GM21528 (cell line): Measurements from ENCODE around the gene VRK1.
"Not testable (repeated sequence)": the region's sequence is repeated elsewhere in the genome, so short reads cannot be mapped to it uniquely, and the experiment has no call there.

Source experiments
- ATAC-seq: cut with Tn5 transposase; IDR thresholded peaks from one replicate; pipeline ENCODE4 v1.9.1; 2021; ENCODE audit warnings: mild to moderate bottlenecking, moderate library complexity; ENCODE audit not compliant: unreplicated experiment, low FRiP score

Gene VRK1, protein sequence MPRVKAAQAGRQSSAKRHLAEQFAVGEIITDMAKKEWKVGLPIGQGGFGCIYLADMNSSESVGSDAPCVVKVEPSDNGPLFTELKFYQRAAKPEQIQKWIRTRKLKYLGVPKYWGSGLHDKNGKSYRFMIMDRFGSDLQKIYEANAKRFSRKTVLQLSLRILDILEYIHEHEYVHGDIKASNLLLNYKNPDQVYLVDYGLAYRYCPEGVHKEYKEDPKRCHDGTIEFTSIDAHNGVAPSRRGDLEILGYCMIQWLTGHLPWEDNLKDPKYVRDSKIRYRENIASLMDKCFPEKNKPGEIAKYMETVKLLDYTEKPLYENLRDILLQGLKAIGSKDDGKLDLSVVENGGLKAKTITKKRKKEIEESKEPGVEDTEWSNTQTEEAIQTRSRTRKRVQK

DNA sequence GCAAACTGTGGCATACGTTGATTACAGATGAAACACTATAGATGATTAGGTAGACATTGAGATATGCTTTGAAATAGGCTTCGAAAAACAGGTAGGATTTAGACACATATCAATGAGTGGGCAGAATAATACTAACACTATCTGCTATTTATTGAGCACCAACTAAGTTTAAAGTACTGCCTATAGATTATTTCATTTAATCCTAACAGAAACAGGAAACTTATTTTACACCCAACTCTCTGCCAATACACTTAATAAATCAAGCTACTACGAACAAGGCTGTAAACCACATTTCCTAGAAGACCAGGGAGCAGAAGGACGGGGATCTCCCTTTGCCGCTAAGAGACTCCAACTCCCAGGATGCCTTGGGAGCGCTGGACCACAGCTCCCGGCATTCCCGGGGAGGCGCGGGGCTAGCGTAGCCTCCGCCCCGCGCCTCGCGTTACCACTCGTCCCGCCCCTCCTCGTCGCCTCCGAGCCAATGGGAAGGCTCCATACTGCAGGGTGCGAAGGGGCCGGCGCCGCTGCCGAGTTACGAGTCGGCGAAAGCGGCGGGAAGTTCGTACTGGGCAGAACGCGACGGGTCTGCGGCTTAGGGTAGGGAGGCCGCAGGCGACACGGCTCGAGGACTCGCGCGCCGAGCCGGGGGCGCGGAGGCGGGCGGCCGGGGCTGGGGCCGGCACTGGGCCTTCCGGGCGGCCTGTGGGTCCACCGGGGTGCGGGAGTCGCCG, at the start of gene VRK1:
VRK1 (plus strand) TSS at position 532 of the 731 bp plus-strand sequence. CDS start 36,090 bp downstream, outside the sequence.
- ATAC-seq = peak; percentile 96

DNA sequence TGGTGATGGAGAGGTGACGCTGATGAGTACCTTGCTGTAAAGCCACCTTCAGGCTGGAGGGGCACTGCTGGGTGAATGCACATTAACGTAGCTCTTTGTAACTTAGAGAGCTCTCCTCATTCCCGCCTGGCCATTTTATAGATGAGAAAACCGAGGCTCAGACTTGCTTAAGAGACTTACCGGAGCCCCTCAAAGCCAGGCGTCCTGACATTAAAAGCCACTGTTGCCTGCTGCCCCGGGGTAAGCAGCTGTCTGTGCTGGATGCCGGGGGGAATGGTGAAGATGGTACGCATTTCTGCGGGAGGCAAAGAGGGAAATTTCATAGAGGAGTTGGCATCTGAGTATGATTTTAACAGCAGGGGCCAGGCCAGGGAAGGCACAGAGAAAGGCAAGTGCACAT, 49.6 kb upstream of the VRK1 start:
- ATAC-seq = no peak

DNA sequence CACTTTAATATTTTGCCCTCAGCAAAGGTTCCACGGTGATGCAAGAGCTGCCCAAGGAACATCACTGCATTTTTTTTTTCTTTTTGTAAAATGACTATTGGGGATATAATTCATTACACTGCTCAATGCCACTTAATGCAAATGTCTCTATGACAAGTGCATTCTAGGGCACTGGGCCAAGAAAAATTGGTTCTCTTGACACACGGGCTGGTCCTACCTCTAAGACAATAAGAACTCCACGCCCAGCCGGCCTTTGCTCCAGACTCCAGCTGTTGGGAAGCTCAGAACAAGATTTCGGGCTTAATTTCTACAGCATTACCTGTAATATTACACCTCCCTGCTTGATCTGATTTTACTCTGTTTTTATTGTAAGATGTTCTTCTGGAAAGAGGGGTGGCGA, 48.8 kb upstream of the VRK1 start:
- ATAC-seq = no peak

DNA sequence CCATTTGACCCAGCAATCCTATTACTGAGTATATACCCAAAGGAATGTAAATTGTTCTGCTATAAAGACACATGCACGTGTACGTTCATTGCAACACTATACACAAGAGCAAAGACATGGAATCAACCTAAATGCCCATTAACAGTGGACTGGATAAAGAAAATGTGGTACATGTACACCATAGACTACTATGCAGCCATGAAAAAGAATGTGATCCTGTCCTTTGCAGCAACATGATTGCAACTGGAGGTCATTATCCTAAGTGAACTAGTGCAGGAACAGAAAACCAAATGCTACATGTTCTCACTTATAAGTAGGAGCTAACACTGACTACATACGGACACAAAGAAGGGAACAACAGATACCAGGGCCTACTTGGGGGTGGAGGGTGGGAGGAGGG, 45.7 kb upstream of the VRK1 start:
- ATAC-seq = no peak

DNA sequence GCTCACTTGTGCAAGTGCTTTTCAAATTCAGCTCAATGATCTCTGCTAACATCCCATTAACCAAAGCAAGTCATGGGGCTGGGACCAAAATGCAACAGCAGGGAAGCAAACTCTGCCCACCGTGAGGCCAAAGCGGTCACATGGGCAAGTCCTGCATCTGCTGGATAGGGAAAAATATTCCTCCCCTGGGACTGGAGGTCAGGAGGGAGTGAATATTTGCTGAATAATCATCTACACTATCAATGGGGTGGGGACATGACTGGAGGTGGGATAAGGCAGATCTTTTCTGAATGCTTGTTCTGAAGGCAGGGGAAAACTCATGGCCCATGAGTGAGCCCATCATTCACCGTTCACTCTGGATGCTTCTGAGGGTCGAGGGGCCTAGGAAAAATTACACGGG, 45.1 kb upstream of the VRK1 start:
- no peak for ATAC-seq

DNA sequence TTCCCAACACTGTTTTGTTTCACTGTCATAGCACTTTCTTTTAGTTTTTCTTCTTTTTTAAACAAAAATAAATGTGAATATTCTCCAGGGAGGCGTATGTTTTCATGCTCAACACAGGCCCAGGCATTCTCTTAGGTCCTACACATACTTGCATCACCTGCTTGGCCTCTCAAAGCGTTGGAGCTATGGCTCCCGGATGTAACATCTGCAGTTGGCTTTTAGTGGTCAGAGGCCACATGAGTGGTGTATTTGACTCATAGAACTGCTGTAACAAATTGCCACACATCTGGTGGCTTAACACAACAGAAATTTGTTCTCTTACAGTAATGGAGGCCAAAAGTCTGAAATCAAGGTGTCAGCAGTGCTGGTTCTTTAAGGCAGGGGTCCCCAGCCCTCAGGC, 44.6 kb upstream of the VRK1 start:
- no peak for ATAC-seq

DNA sequence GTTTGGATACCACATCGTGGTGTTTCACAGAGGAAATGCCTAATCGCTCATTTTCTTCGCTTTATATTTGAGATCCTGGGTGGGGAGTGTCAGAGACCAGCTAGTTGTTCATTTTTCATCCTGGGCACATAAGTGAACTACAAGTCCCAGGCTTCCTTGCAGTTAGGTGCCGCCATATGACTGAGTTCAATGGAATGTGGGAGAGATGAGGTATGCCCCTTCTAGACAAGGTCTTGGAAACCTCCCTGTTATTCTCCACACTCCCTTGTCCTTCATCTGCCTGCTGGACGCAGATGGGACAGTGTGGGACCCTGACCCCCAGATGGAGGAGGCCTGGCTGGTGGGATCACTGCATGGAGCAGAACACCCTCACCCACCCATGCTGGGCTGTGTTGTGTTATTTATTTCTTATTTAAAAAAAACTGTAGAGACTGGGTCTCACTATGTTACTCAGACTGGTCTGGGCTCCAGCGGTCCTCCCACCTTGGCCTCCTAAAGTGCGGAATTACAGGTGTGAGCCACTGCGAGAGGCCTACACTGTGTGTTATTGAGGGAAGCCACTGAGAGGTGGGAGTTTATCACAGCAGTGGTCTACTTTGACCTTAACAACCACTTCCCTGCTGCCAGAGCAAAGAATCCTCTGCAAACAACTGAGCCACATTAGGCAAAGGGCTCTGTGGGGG, 42.9 kb upstream of the VRK1 start:
- no peak for ATAC-seq

DNA sequence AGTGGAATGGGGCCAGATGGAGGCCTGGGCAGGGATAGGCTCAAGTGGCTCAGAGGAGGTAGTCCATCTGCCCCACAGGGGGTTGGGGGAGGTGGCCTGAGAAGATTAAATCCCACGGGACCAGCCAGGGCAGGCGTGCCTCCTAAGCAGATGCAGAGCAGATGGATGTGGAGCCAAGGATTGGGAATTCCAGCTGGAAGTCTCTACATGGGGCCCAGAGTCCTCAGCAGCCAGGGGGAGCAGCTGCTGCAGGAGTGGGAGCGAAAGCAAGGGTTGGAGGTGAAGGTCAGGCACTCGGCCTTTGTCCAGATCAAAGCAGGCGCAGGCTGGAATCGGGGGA, 42.4 kb upstream of the VRK1 start:
- ATAC-seq = no peak

DNA sequence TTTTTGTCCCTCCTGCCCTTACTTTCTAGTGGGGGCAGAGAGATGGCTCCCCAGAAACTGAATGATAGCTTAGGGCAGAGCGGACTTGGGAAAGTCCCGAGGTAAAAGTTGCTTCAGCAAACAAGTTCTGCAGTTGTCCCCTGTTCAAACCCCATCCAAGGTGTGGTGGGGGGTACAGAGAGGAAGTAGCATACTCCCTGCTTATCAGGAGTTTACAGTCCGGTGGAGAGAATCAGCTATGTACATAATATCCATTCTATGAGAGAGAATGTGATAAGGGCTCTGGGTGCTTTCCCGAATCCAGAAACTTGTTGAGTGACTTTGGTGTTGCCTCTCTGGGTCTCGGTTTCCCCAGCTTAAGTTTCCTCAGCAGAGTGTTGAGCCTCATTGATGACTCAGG, 40.4 kb upstream of the VRK1 start:
- ATAC-seq = no peak

DNA sequence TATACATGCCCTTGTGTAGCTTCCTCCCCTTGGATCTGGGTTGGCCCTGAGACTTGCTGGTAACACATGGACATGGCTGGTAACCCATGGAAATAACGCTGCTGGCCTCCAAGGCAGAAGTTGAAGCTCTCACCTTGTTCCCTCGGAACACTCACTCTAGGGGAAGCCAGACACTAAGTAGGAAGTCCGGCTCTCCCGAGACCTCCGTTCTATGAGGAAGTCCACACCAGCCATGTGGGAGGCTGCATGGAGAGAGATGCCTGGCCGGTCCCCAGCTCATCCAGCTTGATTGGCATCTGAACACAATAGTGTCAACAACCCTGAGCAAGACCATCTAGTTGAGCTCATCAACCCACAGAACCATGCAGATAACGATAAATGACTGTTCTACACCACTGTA, 39.7 kb upstream of the VRK1 start:
- ATAC-seq = no peak

DNA sequence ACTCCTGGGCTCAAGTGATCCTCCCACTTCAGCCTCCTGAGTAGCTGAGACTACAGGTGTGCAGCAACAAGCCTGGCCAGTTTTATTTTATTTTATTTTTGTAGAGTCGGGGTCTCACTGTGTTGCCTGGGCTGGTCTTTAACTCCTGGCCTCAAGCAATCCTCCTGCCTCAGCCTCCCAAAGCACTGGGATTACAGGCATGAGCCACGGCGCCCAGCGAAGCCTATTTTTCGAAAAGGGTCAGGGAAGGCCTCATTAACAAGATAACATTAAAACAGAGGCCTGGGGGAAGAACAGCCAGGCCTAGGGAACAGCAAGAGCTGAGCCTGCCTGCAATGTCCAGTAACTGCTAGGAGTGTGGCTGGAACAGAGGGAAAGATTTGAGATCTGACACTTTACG, 36.1 kb upstream of the VRK1 start:
- ATAC-seq = no peak

DNA sequence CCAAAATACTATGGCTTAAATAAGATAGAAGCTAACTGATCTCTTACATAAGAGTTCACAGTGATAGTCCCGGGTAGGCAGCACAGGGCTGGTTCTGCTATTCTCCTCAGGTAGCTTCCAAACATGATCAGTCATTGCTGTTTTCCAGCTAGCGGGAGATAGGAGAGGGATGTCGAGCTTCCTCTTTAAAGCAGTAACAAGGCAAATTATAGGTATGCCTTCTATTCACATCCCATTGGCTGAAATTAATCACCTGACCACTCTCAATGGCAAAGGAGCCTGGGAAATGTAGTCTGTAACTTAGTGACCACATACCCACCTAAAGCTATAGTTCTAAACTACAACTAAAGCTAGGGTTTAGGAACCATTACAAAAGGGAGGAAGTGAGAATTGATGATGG, 34.5 kb upstream of the VRK1 start:
- peak; percentile 95 for ATAC-seq

DNA sequence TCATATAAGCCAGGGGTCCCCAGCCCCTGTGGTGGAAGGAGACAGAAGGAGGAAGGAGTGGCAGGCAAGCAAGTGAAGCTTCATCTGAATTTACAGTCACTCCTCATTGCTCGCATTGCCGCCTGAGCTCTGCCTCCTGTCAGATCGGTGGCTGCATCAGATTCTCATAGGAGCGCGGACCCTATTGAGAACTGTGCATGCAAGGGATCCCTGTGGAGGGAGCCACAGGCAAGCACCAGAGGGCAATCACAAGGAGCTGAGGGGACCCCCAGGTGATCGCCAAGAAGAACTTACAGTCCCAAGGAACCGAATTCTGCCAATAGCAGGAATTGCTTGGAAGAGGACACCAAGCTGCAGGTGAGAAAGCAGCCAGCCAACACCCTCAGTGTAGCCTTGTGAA, 33.2 kb upstream of the VRK1 start:
- no peak for ATAC-seq

DNA sequence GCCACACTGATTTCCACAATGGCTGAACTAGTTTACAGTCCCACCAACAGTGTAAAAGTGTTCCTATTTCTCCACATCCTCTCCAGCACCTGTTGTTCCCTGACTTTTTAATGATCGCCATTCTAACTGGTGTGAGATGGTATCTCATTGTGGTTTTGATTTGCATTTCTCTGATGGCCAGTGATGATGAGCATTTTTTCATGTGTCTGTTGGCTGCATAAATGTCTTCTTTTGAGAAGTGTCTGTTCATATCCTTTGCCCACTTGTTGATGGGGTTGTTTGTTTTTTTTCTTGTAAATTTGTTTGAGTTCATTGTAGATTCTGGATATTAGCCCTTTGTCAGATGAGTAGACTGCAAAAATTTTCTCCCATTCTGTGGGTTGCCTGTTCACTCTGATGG, 32.0 kb upstream of the VRK1 start:
- ATAC-seq = not testable (repeated sequence)

DNA sequence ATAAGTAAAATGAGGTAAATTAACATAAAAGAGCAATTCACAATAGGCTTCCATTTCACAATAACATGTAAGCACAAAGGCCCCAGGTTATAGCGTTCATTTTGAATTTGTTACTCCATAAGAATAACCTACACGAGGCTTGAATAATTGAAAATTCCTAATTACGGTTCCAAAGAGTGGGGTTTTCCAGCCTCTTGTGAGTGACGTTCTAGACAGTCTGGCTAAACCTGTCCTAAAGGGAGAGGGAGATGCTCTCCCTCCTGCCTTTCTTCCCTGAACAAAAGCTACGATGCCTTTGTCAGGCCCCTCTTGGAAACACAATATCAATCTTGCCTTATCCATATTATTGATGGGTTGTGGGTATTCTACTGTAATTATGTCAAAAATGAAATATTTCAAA, 24.3 kb upstream of the VRK1 start:
- ATAC-seq = no peak

DNA sequence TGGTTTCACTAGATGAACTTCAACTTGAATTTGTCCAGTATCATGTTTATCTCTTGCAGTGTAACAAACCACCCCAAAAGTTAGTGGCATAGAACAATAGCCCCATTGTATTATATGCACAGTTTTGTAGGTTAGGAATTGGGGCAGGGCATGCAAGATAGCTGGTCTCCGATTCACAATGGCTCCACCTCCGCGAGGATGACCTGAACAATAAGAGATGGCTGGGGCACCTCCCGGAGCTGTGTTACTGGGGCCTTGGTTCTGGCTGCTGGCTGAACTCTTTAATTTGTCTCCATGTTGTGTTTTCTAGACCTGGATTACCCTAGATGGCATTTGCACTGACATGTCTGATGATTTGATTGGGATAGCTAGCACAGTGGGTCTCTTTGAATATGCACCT, 20.4 kb upstream of the VRK1 start:
- no peak for ATAC-seq

DNA sequence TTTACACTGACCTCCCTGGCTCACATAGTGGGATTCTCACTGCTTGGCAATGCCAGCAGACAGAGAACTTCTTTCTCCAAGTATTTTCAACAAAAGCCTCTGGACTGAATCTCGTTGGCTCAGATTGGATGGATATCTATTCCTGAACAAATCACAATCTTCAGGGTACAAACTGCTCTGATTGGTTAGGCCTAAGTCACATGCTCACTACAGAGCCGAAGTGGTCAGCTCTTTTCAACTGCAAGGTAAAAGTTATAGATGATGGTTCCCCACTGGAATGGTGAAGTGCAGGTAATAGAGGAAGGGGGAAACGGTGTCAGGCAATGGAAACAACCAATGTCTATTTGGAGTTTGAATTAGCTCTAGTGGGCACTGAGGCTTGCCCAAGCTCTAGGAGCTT, 16.7 kb upstream of the VRK1 start:
- no peak for ATAC-seq

DNA sequence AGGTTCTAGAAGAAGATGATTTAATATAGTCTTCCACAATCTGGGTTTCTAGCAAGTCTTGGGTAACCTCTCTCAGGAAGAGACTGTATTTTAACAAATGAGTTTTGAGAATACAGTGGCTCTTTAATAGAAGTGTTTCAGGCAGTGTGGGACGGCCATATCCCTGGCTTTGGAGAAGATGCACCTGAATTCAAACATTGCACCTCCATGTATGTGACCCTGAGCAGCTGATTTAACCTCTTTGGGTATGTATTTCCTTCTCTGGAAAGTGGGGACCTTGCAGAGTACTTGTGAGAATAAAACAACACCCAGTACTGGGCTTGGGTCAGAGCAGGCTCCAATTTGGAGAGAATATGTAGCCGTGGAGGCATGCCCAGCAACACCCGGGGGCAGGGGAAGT, 15.8 kb upstream of the VRK1 start:
- ATAC-seq = no peak

DNA sequence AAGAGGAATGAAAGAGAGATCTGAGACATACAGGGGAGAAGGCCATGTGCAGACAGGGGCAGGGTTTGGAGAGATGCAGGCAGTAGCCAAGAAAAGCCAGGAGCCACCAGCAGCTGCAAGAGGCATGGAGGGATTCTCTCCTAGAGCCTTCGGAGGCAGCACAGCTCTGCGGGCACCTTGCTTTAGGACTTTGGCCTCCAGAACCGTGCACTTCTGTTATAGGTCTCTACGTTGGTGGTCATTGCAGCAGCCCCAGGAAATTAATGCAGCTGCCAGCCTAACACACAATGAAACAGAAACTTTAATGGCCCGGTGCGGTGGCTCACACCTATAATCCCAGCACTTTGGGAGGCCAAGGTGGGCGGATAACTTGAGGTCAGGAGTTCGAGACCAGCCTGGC, 14.7 kb upstream of the VRK1 start:
- no peak for ATAC-seq

DNA sequence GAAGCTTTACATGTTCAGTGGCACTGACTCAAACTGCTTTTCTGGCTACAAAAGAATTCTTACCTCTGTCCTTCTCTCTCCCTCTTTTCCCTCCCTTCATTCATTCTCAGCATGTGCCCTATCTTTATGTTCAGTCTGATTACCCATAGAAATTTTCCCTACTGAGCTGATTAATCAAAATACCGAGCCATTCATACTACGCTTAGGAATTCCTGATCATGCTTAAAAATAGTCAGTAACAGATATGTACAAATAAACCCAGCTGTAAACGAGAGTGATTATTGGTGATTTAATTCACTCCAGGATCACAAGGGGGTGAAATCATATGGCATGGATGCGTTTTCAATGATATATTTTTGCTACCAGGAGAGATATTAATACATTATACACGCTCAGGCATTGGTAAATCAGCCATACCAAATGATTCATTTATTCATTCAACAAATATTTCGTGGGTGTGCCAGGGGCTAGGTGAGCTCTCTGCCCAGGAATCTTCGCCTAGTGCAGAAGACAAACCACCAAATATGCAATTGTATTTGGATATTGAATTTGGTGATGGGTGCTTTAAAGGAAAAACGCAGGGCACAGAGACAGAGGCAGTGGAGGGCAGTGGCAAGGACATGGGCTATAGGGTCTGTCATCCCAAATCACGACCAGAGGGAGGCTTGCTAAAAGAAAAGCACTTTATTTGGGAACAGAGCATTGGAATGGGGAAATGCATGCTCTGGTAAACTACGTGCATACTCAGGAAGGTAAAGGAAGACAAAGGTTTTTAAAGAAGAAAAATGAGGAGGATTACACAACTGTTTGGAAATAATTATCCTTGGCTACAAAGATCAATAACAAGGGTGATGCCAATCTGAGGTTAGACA, 13.9 kb upstream of the VRK1 start:
- no peak for ATAC-seq

DNA sequence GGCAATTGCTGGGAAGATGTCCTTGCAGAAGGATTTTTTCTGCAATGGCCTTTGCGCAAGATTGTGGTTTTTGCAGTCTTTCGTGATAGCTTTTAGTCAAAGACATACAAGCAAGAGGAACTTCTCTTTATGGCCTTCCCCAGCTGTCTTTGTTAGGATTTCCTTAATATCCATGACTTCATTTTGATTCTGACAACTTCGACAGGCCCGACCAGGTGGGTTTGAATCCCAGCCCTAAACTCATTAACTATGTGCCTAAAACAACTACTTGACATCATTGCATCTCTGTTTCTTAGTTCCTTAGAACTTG, 13.3 kb upstream of the VRK1 start:
- ATAC-seq = no peak
